GM10248 (cell line): Measurements from ENCODE around the gene TAS1R3.

Experiments used
- CTCF ChIA-PET: fragments of 300-600 bp; sonication (Branson Sonifier 250); formaldehyde crosslinking; extraction: SDS; loops from one replicate; lab custom pipeline; 2021; ENCODE audit warnings: antibody characterized with exemption; lab: Yijun Ruan, JAX
- POLR2A ChIA-PET: fragments of 350-650 bp; sonication (Branson Sonifier 250); formaldehyde crosslinking; extraction: SDS; loops from one replicate; lab custom pipeline; 2020; ENCODE audit warnings: antibody characterized with exemption; lab: Yijun Ruan, JAX
- DNase-seq: peaks from one replicate; pipeline ENCODE4 v3.0.0; 2012; ENCODE audit errors: extremely low spot score
- TF ChIP-seq, protein P1 (sequence below): IDR thresholded peaks from 2 replicates; pipeline ENCODE4 v1.5.1; 2012; ENCODE audit warnings: mild to moderate bottlenecking, low read depth; ENCODE audit errors: extremely low read depth, missing control alignments, control extremely low read depth

Gene TAS1R3

DNA sequence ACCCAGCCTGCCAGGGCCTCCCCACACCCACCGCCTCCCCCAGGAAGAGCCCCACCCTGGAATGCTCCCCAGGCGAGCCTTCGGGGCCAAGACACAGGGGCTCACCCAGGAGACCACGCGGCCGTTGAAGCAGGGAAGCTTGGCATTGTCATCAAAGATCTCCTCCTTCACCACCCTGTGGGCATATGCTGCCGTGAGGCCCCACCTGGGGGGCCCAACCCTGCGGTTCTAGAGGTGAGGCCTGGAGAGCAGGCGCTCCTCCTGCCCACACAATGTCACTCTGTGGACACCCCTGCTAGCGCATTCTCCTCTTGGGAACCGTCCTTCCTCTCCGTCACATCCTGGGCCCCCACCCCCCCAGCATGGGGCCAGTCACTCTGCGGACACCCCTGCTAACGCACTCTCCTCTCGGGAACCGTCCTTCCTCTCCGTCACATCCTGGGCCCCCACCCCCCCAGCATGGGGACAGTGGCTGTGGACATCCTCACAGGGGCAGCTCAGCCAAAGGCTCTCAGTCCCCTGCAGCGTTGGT is 11.6 kb downstream of the TAS1R3 start:
- POLR2A ChIA-PET, result no interaction called here
- CTCF ChIA-PET, result no interaction called here
- DNase-seq, result no peak
- TF ChIP-seq, protein P1, sequence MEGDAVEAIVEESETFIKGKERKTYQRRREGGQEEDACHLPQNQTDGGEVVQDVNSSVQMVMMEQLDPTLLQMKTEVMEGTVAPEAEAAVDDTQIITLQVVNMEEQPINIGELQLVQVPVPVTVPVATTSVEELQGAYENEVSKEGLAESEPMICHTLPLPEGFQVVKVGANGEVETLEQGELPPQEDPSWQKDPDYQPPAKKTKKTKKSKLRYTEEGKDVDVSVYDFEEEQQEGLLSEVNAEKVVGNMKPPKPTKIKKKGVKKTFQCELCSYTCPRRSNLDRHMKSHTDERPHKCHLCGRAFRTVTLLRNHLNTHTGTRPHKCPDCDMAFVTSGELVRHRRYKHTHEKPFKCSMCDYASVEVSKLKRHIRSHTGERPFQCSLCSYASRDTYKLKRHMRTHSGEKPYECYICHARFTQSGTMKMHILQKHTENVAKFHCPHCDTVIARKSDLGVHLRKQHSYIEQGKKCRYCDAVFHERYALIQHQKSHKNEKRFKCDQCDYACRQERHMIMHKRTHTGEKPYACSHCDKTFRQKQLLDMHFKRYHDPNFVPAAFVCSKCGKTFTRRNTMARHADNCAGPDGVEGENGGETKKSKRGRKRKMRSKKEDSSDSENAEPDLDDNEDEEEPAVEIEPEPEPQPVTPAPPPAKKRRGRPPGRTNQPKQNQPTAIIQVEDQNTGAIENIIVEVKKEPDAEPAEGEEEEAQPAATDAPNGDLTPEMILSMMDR, result no peak

GRCh38 chr1:1343811-1344421 is 12.8 kb downstream of the TAS1R3 start:
- ChIA-PET CTCF (no interaction called here), POLR2A (no interaction called here)
- DNase-seq, result no peak
- TF ChIP-seq, protein P1, result no peak

DNA sequence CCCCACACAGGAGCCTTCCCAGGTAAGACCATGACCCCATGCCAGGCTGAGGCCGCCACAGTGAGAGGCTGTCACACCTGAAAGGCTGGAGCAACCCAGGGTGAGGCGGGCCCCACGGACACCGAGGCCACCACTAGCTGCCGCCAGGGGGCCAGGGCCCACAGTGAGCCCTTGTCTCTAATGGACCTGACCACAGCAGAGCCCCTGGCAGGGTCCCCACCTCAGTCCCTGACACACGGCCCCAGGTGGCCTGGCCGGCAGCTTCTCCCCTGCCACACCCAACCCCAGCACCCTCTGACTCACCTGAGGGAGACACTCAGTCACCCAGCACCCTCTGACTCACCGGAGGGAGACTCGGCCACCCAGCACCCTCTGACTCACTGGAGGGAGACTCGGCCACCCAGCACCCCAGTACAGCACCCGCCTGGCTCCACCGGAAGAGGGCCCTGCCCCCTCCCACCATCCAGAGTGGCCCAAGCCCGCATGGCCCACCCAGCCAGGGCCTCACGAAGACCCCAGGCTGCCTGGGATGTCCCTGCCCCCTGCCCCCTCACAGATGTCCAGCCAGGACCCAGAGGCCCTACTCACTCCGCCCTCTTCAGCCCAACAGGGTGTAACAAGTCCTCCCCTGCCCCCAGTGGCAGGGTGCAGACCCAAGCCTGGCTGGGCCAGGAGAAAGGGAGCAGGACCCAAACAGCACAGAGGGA is 13.7 kb downstream of the TAS1R3 start:
- TF ChIP-seq, protein P1, result no peak
- CTCF ChIA-PET, result interaction anchor here (1.0 kb wide), 1 partner anchor 8 kb away, joined by 3 read pairs; no protein-coding TSS in a partner anchor
- POLR2A ChIA-PET, result no interaction called here
- DNase-seq, result no peak

GRCh38 chr1:1345384-1345783 is 14.3 kb downstream of the TAS1R3 start:
- TF ChIP-seq, protein P1, result no peak
- DNase-seq, result no peak
- ChIA-PET POLR2A (no interaction called here), CTCF (interaction anchor here (1.0 to 1.3 kb wide), 3 partner anchors 9 to 96 kb away, joined by 3 read pairs; no protein-coding TSS in a partner anchor)

GRCh38 chr1:1345860-1346500 is 14.9 kb downstream of the TAS1R3 start:
- TF ChIP-seq, protein P1, result no peak
- no peak for DNase-seq
- ChIA-PET POLR2A (no interaction called here), CTCF (interaction anchor here (0.6 to 1.3 kb wide), 4 partner anchors 9 to 198 kb away, joined by 3 read pairs; no protein-coding TSS in a partner anchor)

DNA sequence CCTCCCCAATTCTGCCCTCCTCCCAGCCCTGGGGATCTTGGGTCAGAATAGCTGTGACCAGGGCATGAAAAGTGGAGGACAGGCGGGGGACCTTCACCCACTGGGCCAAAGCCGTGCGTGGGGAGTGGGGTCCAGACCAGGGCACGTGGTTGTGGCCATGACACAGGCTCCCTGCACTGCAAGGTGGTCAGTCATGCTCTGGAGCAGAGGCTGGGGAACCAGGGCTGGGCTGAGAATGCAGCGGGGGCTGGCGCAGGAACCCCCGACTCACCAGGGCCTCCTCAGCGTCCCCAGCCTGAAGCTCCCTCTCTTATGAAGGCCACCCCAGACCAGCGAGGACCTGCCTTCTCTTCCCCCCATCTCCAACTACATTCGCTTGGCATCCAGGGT is 15.4 kb downstream of the TAS1R3 start:
- POLR2A ChIA-PET, result no interaction called here
- TF ChIP-seq, protein P1, result no peak
- DNase-seq, result no peak
- CTCF ChIA-PET, result interaction anchor here (0.6 to 1.3 kb wide), 3 partner anchors 26 to 197 kb away, joined by 3 read pairs; no protein-coding TSS in a partner anchor
